Osteocyte (in vitro differentiated cells): ENCODE results near the gene KRTAP10-4. TPM values are rescaled to one million over a fixed set of nuclear protein-coding genes. Genes with fewer than 3 reads are reported as not detected.
"Not testable (repeated sequence)": the region's sequence is repeated elsewhere in the genome, so short reads cannot be mapped to it uniquely, and the experiment has no call there.

Experiments
- DNase-seq: peaks from one replicate; pipeline ENCODE4 v3.0.0; 2021; ENCODE audit warnings: mixed read lengths; ENCODE audit not compliant: unreplicated experiment; ENCODE audit errors: extremely low spot score
- H3K27ac Mint-ChIP-seq: one replicate; pipeline ENCODE4 v1.8.0; 2021; ENCODE audit warnings: mild to moderate bottlenecking, mixed read lengths; ENCODE audit not compliant: unreplicated experiment
- H3K27me3 Mint-ChIP-seq: one replicate; pipeline ENCODE4 v1.8.0; 2021; ENCODE audit warnings: mixed read lengths; ENCODE audit not compliant: unreplicated experiment
- H3K36me3 Mint-ChIP-seq: one replicate; pipeline ENCODE4 v1.8.0; 2021; ENCODE audit warnings: mixed read lengths; ENCODE audit not compliant: unreplicated experiment
- H3K4me1 Mint-ChIP-seq: one replicate; pipeline ENCODE4 v1.8.0; 2021; ENCODE audit warnings: mixed read lengths; ENCODE audit not compliant: unreplicated experiment
- H3K4me3 Mint-ChIP-seq: one replicate; pipeline ENCODE4 v1.8.0; 2021; ENCODE audit warnings: mild to moderate bottlenecking, moderate library complexity, mixed read lengths; ENCODE audit not compliant: unreplicated experiment
- H3K9me3 Mint-ChIP-seq: one replicate; pipeline ENCODE4 v1.8.0; 2021; ENCODE audit warnings: mixed read lengths; ENCODE audit not compliant: unreplicated experiment
- CTCF ChIP-seq: fragments of 200-600 bp; sonication (generic); IDR thresholded peaks from 2 replicates; pipeline ENCODE4 v1.5.0; 2021; ENCODE audit warnings: antibody characterized with exemption, mild to moderate bottlenecking, moderate library complexity
- total RNA-seq: library from RNA; stranded (reverse); gene quantifications from 2 replicates; pipeline ENCODE4 v1.2.1, GENCODE V29; 2021

KRTAP10-4 gene
- total RNA-seq, 1 donor from 2014 or later = not detected

GRCh38 chr21:44589094-44589493, 15.6 kb downstream of the KRTAP10-4 start:
- H3K27me3 Mint-ChIP-seq = peaks cover 35% of the 10 kb centered on the region
- TF ChIP-seq CTCF = no peak
- DNase-seq = no peak
- no peaks in the 10 kb centered on the region for H3K36me3 Mint-ChIP-seq
- H3K27ac Mint-ChIP-seq = no peak overlapping the region
- no peak overlapping the region for H3K4me3 Mint-ChIP-seq
- H3K4me1 Mint-ChIP-seq = peaks cover 3% of the 10 kb centered on the region
- H3K9me3 Mint-ChIP-seq = no peaks in the 10 kb centered on the region

- TF ChIP-seq CTCF = no peak
- DNase-seq = no peak
- H3K27ac Mint-ChIP-seq = no peak overlapping the region
- H3K4me1 Mint-ChIP-seq = peaks cover 3% of the 10 kb centered on the region
- no peaks in the 10 kb centered on the region for H3K36me3 Mint-ChIP-seq
- H3K9me3 Mint-ChIP-seq = no peaks in the 10 kb centered on the region
- no peak overlapping the region for H3K4me3 Mint-ChIP-seq
- peaks cover 35% of the 10 kb centered on the region for H3K27me3 Mint-ChIP-seq
These were observed 16.2 kb downstream of the KRTAP10-4 start for GRCh38 chr21:44589586-44590305.

GRCh38 chr21:44590311-44590721, 16.8 kb downstream of the KRTAP10-4 start:
- no peak overlapping the region for H3K4me3 Mint-ChIP-seq
- H3K9me3 Mint-ChIP-seq = no peaks in the 10 kb centered on the region
- DNase-seq = peak; percentile 81
- H3K36me3 Mint-ChIP-seq = no peaks in the 10 kb centered on the region
- no peak for TF ChIP-seq CTCF
- peaks cover 3% of the 10 kb centered on the region for H3K4me1 Mint-ChIP-seq
- H3K27me3 Mint-ChIP-seq = peaks cover 34% of the 10 kb centered on the region
- H3K27ac Mint-ChIP-seq = no peak overlapping the region

- H3K4me3 Mint-ChIP-seq, H3K36me3 Mint-ChIP-seq, H3K4me1 Mint-ChIP-seq, H3K9me3 Mint-ChIP-seq, H3K27ac Mint-ChIP-seq: not testable (repeated sequence)
- DNase-seq = peak; percentile 74
- peaks cover 32% of the 10 kb centered on the region for H3K27me3 Mint-ChIP-seq
These were observed 17.6 kb downstream of the KRTAP10-4 start for GRCh38 chr21:44590897-44591800.

- H3K36me3 Mint-ChIP-seq, H3K4me3 Mint-ChIP-seq, H3K9me3 Mint-ChIP-seq, H3K4me1 Mint-ChIP-seq, H3K27ac Mint-ChIP-seq: not testable (repeated sequence)
- peaks cover 32% of the 10 kb centered on the region for H3K27me3 Mint-ChIP-seq
- peak; percentile 32 for DNase-seq
These were observed 18.2 kb downstream of the KRTAP10-4 start for GRCh38 chr21:44591801-44592130.
